ENCODE data around the gene ZC3H12D.

- TF ChIP-seq POLR2AphosphoS5 (IDR thresholded peaks at IDR 0.05; ENCODE audit: low read depth, low read length) (no peak), TAF1 (IDR thresholded peaks at IDR 0.05; ENCODE audit: borderline replicate concordance, insufficient read depth, low read length) (no peak)
Observed at GRCh38 chr6:149477544-149477943, 7.3 kb downstream of the ZC3H12D start.

Data from PFSK-1 (cell line).